K562 (cell line): ENCODE data around the gene GFRA4. TPM values are rescaled to one million over a fixed set of nuclear protein-coding genes. Genes with fewer than 3 reads are reported as not detected.

Source experiments
- ARID1B ChIP-seq: fragments of 450-650 bp; IDR thresholded peaks from 2 replicates; pipeline ENCODE4 v1.6.1; 2016; ENCODE audit warnings: antibody characterized with exemption, mild to moderate bottlenecking, inconsistent platforms
- BMI1 ChIP-seq: fragments of 150-350 bp; IDR thresholded peaks from 2 replicates; pipeline ENCODE4 v1.6.1; 2014; ENCODE audit warnings: low read length
- BRF1 ChIP-seq: IDR thresholded peaks from 3 replicates; pipeline ENCODE4 v1.6.1; 2011; ENCODE audit warnings: borderline replicate concordance, mild to moderate bottlenecking; ENCODE audit not compliant: insufficient read length; ENCODE audit errors: extremely low read depth
- CBFA2T2 ChIP-seq: fragments of 450-650 bp; conservative IDR thresholded peaks from 2 replicates; pipeline ENCODE4 v1.6.1; 2017; ENCODE audit warnings: mild to moderate bottlenecking
- CREB1 ChIP-seq, 2 experiments: sonication (generic) in 1 of 2; formaldehyde crosslinking in 1 of 2; IDR thresholded peaks; 2 replicates each; pipeline versions ENCODE4 v1.6.1 to v1.8.0; 2012 to 2022; ENCODE audit warnings: inconsistent platforms in 1 of 2, mild to moderate bottlenecking in 1 of 2, missing genetic modification reagents in 1 of 2, moderate library complexity in 1 of 2
- CTCF ChIP-seq, 3 experiments: IDR thresholded peaks in 2 of 3; conservative IDR thresholded peaks in 1 of 3; 2 replicates each; pipeline ENCODE4 v1.5.1; 2011 to 2012; ENCODE audit warnings: low read length in 3 of 3, mild to moderate bottlenecking in 3 of 3, control low read depth in 2 of 3, improper control_type of control experiment in 1 of 3, inconsistent platforms in 1 of 3, low read depth in 1 of 3, mixed read lengths in 1 of 3, moderate library complexity in 1 of 3; ENCODE audit not compliant: insufficient read depth in 2 of 3
- EP300 ChIP-seq: IDR thresholded peaks from 2 replicates; pipeline ENCODE4 v1.6.1; 2012; ENCODE audit warnings: low read length, improper control_type of control experiment
- HNRNPUL1 ChIP-seq: fragments of 200-400 bp; formaldehyde crosslinking; IDR thresholded peaks from 2 replicates; pipeline ENCODE4 v1.6.1; 2017; ENCODE audit warnings: low read length
- MEIS2 ChIP-seq: fragments of 450-650 bp; IDR thresholded peaks from 2 replicates; pipeline ENCODE4 v1.6.1; 2014; ENCODE audit warnings: mild to moderate bottlenecking; ENCODE audit not compliant: partially characterized antibody
- MYC ChIP-seq, 2 experiments: fragments of 250-450 bp in 1 of 2; sonication (Bioruptor Pico) in 1 of 2; IDR thresholded peaks; 2 replicates each; pipeline versions ENCODE4 v1.5.1 to v1.6.1; 2012 to 2021; ENCODE audit warnings: low read depth in 2 of 2, borderline replicate concordance in 1 of 2, improper control_type of control experiment in 1 of 2, low read length in 1 of 2, mild to moderate bottlenecking in 1 of 2, moderate library complexity in 1 of 2
- POLR2AphosphoS5 ChIP-seq: IDR thresholded peaks from 2 replicates; pipeline ENCODE4 v1.6.1; 2011; ENCODE audit warnings: mild to moderate bottlenecking, low read depth, low read length, moderate library complexity; ENCODE audit not compliant: control insufficient read depth, insufficient read depth
- RAD51 ChIP-seq: fragments of 450-650 bp; IDR thresholded peaks from 2 replicates; pipeline ENCODE4 v1.7.1; 2016; ENCODE audit warnings: low read depth, mild to moderate bottlenecking, borderline replicate concordance
- RCOR1 ChIP-seq, 2 experiments: IDR thresholded peaks; 2 replicates each; pipeline ENCODE4 v1.6.1; 2012; ENCODE audit warnings: low read depth in 2 of 2, low read length in 2 of 2, borderline replicate concordance in 1 of 2, improper control_type of control experiment in 1 of 2
- TBP ChIP-seq: optimal IDR thresholded peaks from 2 replicates; pipeline ENCODE3; 2011; ENCODE audit warnings: low read depth, low read length, improper control_type of control experiment
- TCF3 ChIP-seq: sonication (generic); formaldehyde crosslinking; IDR thresholded peaks from 2 replicates; pipeline ENCODE4 v1.4.0; 2020; ENCODE audit warnings: mild to moderate bottlenecking, missing genetic modification reagents
- ZNF277 ChIP-seq: fragments of 250-450 bp; sonication (Bioruptor Pico); IDR thresholded peaks from 2 replicates; pipeline ENCODE4 v1.8.0; 2022; ENCODE audit warnings: inconsistent platforms, mild to moderate bottlenecking, moderate library complexity, borderline replicate concordance
- ZSCAN29 ChIP-seq: fragments of 450-650 bp; IDR thresholded peaks from 2 replicates; pipeline ENCODE4 v1.6.1; 2017
- polyA plus RNA-seq, 8 experiments: library from polyadenylated mRNA; depleted of rRNA in 4 of 8; stranded (reverse) in 5 of 8; unstranded in 3 of 8; fragments of >200 nt; fragmentation: Nextera tagmentation in 2 of 8; fragmentation: Illumina TruSeq in 1 of 8; extraction: Ambion mirVana in 2 of 8; extraction: Trizol in 1 of 8; gene quantifications; 2 replicates each; pipeline versions ENCODE4 v1.2.1 to v1.2.3, GENCODE V29; 2011 to 2014; ENCODE audit warnings: inconsistent platforms in 1 of 8, missing spikeins in 1 of 8
- total RNA-seq, 7 experiments: library from RNA; depleted of rRNA in 6 of 7; stranded (reverse); fragments of >200 nt in 6 of 7; fragmentation: Illumina TruSeq in 2 of 7; extraction: Trizol in 2 of 7; gene quantifications; 2 replicates each; pipeline versions ENCODE4 v1.2.1 to v1.2.3, GENCODE V29; 2011 to 2021; ENCODE audit warnings: low replicate concordance in 1 of 7

Gene GFRA4
- total and polyA plus RNA-seq, 9 of the 15 experiments (the other 6 are each of a cell fraction or from before 2014, with no cell fraction given) = not detected

GRCh38 chr20:3652221-3652620, 11.0 kb downstream of the GFRA4 start (continued):
- TF ChIP-seq TCF3 (CRISPR knock-in tag) = peak; percentile 71
- TF ChIP-seq ARID1B = peak; percentile 31; the same call in 1 of the 2 replicates
- TF ChIP-seq MYC (IDR thresholded peaks at IDR 0.05; ENCODE audit: low read depth, low read length) = 0 out of 2 replicates have a peak, but pooled peaks have one; percentile 9
- TF ChIP-seq MYC (CRISPR knock-in tag; IDR thresholded peaks at IDR 0.05; ENCODE audit: borderline replicate concordance, low read depth) = no peak
- TF ChIP-seq RAD51 = no peak
- TF ChIP-seq HNRNPUL1 = no peak
- no peak for TF ChIP-seq CREB1 (IDR thresholded peaks at IDR 0.05)
- TF ChIP-seq CREB1 (CRISPR knock-in tag; IDR thresholded peaks at IDR 0.05) = 0 out of 2 replicates have a peak, but pooled peaks have one; percentile 11
- TF ChIP-seq CTCF (IDR thresholded peaks at IDR 0.05 in 2 of 3, conservative IDR thresholded peaks at IDR 0.05 in 1 of 3; ENCODE audit: insufficient read depth in 2 of 3, low read depth in 1 of 3, low read length in 3 of 3) = peak in 1 of 3 experiments; percentile 3; a peak in 1 of 6 replicates
- TF ChIP-seq BMI1 = no peak
- 0 out of 4 replicates have a peak, but pooled peaks of 1 of the 2 experiments have one; percentile 6 for TF ChIP-seq RCOR1 (IDR thresholded peaks at IDR 0.05; ENCODE audit: borderline replicate concordance in 1 of 2, low read depth in 2 of 2, low read length in 2 of 2)
- no peak for TF ChIP-seq ZNF277
- TF ChIP-seq EP300 = no peak
- TF ChIP-seq MEIS2 = no peak
- peak; percentile 29; the same call in 1 of the 2 replicates for TF ChIP-seq POLR2AphosphoS5
- TF ChIP-seq CBFA2T2 = peak; percentile 79
- no peak for TF ChIP-seq BRF1
- no peak for TF ChIP-seq TBP
- TF ChIP-seq ZSCAN29 = no peak
